Measurements from ENCODE around the gene PSMB9. TPM values are rescaled to one million over a fixed set of nuclear protein-coding genes. Genes with fewer than 3 reads are reported as not detected.

PSMB9 gene
- total and polyA plus RNA-seq, 9 of the 15 experiments (the other 6 are each of a cell fraction or from before 2014, with no cell fraction given) = 1.1 to 3.7 (median 2.4) TPM

DNA sequence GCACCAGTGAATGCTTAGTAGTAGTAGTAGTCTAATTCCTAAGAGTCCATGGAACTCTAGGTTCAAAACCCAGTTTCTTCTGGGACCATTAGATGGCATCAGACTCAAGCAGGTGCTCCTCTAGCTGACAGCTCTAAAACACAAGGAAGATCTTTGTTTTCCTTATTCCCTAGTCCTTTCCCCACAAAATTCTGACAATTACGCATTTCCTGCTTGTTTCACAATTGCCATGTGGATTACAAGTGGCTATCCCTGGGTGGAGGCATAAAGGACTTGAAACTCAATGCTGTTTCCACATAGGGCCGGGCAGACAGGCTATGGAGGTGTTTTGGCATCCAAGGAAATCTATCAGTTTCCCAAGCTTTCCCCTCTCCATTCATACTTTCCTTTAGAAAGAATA is 28.0 kb upstream of the PSMB9 start (continued):
- TF ChIP-seq SMC3 (conservative IDR thresholded peaks at IDR 0.05; ENCODE audit: insufficient read depth, low read depth, low read length) (0 out of 2 replicates have a peak, but pooled peaks have one; percentile 27), RAD21 (CRISPR knock-in tag; conservative IDR thresholded peaks at IDR 0.05 in 1 of 2, IDR thresholded peaks at IDR 0.05 in 1 of 2) (peak; percentile 57 to 77), SMARCA5 (IDR thresholded peaks at IDR 0.05) (no peak), CC2D1A (IDR thresholded peaks at IDR 0.05) (0 out of 2 replicates have a peak, but pooled peaks have one; percentile 25)

DNA sequence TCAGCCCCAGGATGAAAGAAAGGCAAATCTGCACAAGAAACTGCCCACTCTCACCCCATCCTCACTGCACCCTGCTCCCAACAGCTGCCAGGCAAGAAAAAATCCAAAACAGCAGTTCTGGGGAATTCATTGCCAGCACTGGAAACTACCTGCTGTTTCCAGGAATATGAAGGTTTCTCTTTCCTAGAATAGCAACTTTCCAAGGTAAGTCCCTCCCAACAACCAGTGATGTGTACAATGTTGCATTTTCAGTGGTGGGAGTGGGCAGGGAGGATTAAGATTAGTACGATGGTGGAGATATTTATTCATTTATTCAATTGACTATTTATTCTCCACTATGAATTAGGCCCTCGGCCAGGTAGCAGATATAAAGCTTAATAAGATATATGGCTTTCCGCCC is 27.0 kb upstream of the PSMB9 start:
- ChIA-PET CTCF (ENCODE audit: low intra/inter-chr PET ratio) (interaction anchor here (0.5 to 3.7 kb wide), 4 partner anchors 39 to 536 kb away, joined by 3 to 24 read pairs (median 3); no protein-coding TSS in a partner anchor), POLR2A (interaction anchor here (1.1 to 2.2 kb wide), 5 partner anchors 11 to 149 kb away, joined by 3 to 13 read pairs (median 10); partner anchors contain the start of gene TAP2)
- H3K27me3 ChIP-seq (ENCODE audit: control insufficient read depth in 2 of 2, insufficient read depth in 2 of 2, low read length in 2 of 2) = no peaks in the 10 kb centered on the region
- intact Hi-C loops (cut with micrococcal nuclease) (loop anchor here (5.0 kb wide), 1 partner anchor 40 kb away; no protein-coding TSS in a partner anchor), in situ Hi-C loops (cut with MboI) (no loop called here)
- no peak overlapping the region for H3K9ac ChIP-seq (ENCODE audit: insufficient read depth in 1 of 2, low read depth in 2 of 2, low read length in 2 of 2)
- no TSS peak for BruUV-seq (replicated peaks)
- no peaks in the 10 kb centered on the region for H3K9me3 ChIP-seq (replicated peaks; ENCODE audit: control insufficient read depth, insufficient read depth, low read depth, low read length)
- WGBS (ENCODE audit: insufficient coverage, low coverage, missing lambda C conversion rate) = 69% methylated on average over 3 of the region's 3 CpGs
- H4K20me1 ChIP-seq (replicated peaks; ENCODE audit: control insufficient read depth, insufficient read depth, low read length) = no peaks in the 10 kb centered on the region
- H3K27ac ChIP-seq (ENCODE audit: extremely low read depth, low read depth, low read length) = no peak overlapping the region
- H3K79me2 ChIP-seq (ENCODE audit: control insufficient read depth, insufficient read depth, low read length) = no peaks in the 10 kb centered on the region
- no peak overlapping the region for H3K4me3 ChIP-seq
- peaks cover 40% of the 10 kb centered on the region for H3K36me3 ChIP-seq (ENCODE audit: control insufficient read depth, insufficient read depth, low read length)
- TF ChIP-seq, protein P1, sequence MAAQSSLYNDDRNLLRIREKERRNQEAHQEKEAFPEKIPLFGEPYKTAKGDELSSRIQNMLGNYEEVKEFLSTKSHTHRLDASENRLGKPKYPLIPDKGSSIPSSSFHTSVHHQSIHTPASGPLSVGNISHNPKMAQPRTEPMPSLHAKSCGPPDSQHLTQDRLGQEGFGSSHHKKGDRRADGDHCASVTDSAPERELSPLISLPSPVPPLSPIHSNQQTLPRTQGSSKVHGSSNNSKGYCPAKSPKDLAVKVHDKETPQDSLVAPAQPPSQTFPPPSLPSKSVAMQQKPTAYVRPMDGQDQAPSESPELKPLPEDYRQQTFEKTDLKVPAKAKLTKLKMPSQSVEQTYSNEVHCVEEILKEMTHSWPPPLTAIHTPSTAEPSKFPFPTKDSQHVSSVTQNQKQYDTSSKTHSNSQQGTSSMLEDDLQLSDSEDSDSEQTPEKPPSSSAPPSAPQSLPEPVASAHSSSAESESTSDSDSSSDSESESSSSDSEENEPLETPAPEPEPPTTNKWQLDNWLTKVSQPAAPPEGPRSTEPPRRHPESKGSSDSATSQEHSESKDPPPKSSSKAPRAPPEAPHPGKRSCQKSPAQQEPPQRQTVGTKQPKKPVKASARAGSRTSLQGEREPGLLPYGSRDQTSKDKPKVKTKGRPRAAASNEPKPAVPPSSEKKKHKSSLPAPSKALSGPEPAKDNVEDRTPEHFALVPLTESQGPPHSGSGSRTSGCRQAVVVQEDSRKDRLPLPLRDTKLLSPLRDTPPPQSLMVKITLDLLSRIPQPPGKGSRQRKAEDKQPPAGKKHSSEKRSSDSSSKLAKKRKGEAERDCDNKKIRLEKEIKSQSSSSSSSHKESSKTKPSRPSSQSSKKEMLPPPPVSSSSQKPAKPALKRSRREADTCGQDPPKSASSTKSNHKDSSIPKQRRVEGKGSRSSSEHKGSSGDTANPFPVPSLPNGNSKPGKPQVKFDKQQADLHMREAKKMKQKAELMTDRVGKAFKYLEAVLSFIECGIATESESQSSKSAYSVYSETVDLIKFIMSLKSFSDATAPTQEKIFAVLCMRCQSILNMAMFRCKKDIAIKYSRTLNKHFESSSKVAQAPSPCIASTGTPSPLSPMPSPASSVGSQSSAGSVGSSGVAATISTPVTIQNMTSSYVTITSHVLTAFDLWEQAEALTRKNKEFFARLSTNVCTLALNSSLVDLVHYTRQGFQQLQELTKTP (IDR thresholded peaks at IDR 0.05; ENCODE audit: low read depth in 1 of 2, partially characterized antibody in 2 of 2) = no peak
- TF ChIP-seq ZC3H11A (IDR thresholded peaks at IDR 0.05; ENCODE audit: low read depth, low read length) (no peak), HMG20B (CRISPR knock-in tag; IDR thresholded peaks at IDR 0.05) (no peak), ZNF316 (IDR thresholded peaks at IDR 0.05) (no peak), KLF10 (CRISPR knock-in tag; IDR thresholded peaks at IDR 0.05) (no peak), SIN3B (IDR thresholded peaks at IDR 0.05; ENCODE audit: low read depth) (no peak), PHF21A (IDR thresholded peaks at IDR 0.05; ENCODE audit: borderline replicate concordance, low read depth) (no peak), SRSF7 (optimal IDR thresholded peaks at IDR 0.05; ENCODE audit: low read depth, low read length) (no peak), ZNF224 (CRISPR knock-in tag; IDR thresholded peaks at IDR 0.05) (no peak), ZNF3 (CRISPR knock-in tag; IDR thresholded peaks at IDR 0.05) (no peak), BCL6 (CRISPR knock-in tag; IDR thresholded peaks at IDR 0.05) (no peak), MTA1 (IDR thresholded peaks at IDR 0.05; ENCODE audit: borderline replicate concordance) (no peak), PHB (CRISPR knock-in tag; IDR thresholded peaks at IDR 0.05) (no peak), NFRKB (IDR thresholded peaks at IDR 0.05; ENCODE audit: low read depth) (no peak), SNIP1 (IDR thresholded peaks at IDR 0.05; ENCODE audit: low read depth) (no peak), SNRNP70 (optimal IDR thresholded peaks at IDR 0.05; ENCODE audit: low read depth, low read length) (no peak)
- DNase-seq (ENCODE audit: extremely low read depth in 1 of 4, low spot score in 3 of 4) (no peak), FAIRE-seq (no peak), ATAC-seq (no peak)
- H2AFZ ChIP-seq (ENCODE audit: low read depth, low read length) = no peak overlapping the region
- no peak overlapping the region for H3K4me2 ChIP-seq (ENCODE audit: insufficient read depth, low read length)
- H3K9me1 ChIP-seq (ENCODE audit: control insufficient read depth, insufficient read depth, low read length) = no peaks in the 10 kb centered on the region
- H3K4me1 ChIP-seq (replicated peaks in 1 of 2; ENCODE audit: control insufficient read depth in 2 of 2, insufficient read depth in 2 of 2, low read length in 2 of 2) = no peaks in the 10 kb centered on the region

All from K562 (cell line).